ENCODE data around the gene PPL. TPM values are rescaled to one million over a fixed set of nuclear protein-coding genes. Genes with fewer than 3 reads are reported as not detected.
A peak's percentile ranks its signal among the peaks of the same experiment; 100 is the strongest.

The PPL gene
- polyA plus RNA-seq, 3 donors: 0.02 TPM; not detected in 2

GRCh38 chr16:4883501-4883900 lies 53.4 kb downstream of the PPL start:
- no peak for DNase-seq
- no peaks in the 10 kb centered on the region for H3K79me2 ChIP-seq (ENCODE audit: insufficient read depth, low read length)
- no peaks in the 10 kb centered on the region for H3K4me1 Mint-ChIP-seq

GRCh38 chr16:4882633-4883285 lies 54.2 kb downstream of the PPL start:
- H3K4me3 Mint-ChIP-seq: no peak overlapping the region
- H3K36me3 Mint-ChIP-seq: peaks cover 87 to 94% of the 10 kb centered on the region in 2 donors
- H3K27me3 Mint-ChIP-seq (ENCODE audit: low read depth in 3 of 3): peaks cover 0 to 2% (median 0%) of the 10 kb centered on the region in 3 donors
- Histone ChIP-seq H4K20me1 (ENCODE audit: insufficient read depth, low read length) (peaks cover 5% of the 10 kb centered on the region), H3K4me1 (ENCODE audit: control insufficient read depth in 1 of 2, insufficient read depth in 2 of 2, low read length in 2 of 2) (no peaks in the 10 kb centered on the region), H3K79me2 (ENCODE audit: insufficient read depth, low read length) (no peaks in the 10 kb centered on the region), H3K36me3 (replicated peaks in 1 of 2; ENCODE audit: control insufficient read depth in 1 of 2, insufficient read depth in 2 of 2, low read length in 2 of 2) (peaks cover 78 to 100% of the 10 kb centered on the region in 2 donors), H3K4me3 (replicated peaks in 1 of 3; ENCODE audit: low read depth in 2 of 3, low read length in 3 of 3) (no peak overlapping the region), H2AFZ (ENCODE audit: insufficient read depth, low read depth, low read length, poor library complexity, severe bottlenecking) (no peak overlapping the region), H3K4me2 (replicated peaks; ENCODE audit: extremely low read depth, low read length, poor library complexity, severe bottlenecking) (no peak overlapping the region), H3K27me3 (ENCODE audit: control insufficient read depth in 2 of 2, insufficient read depth in 2 of 2, low read length in 2 of 2) (no peaks in the 10 kb centered on the region), H3K9ac (ENCODE audit: insufficient read depth, low read length, poor library complexity, severe bottlenecking) (no peak overlapping the region), H3K27ac (ENCODE audit: low read depth in 1 of 2, low read length in 2 of 2) (peak overlapping the region in 1 of 2 donors; percentile 26), H3K9me3 (replicated peaks in 1 of 2; ENCODE audit: control insufficient read depth in 1 of 2, insufficient read depth in 1 of 2, low read length in 2 of 2) (no peaks in the 10 kb centered on the region)
- peaks cover 0 to 6% (median 0%) of the 10 kb centered on the region in 7 donors for H3K9me3 Mint-ChIP-seq
- intact Hi-C loops (cut with micrococcal nuclease): no loop called here
- 94% methylated on average over 11 of the region's 11 CpGs for WGBS (ENCODE audit: insufficient coverage)
- H3K27ac Mint-ChIP-seq: peak overlapping the region in 1 of 7 donors; percentile 2
- H3K4me1 Mint-ChIP-seq: no peaks in the 10 kb centered on the region
- TF ChIP-seq CTCF (IDR thresholded peaks at IDR 0.05): no peak
- no peak for DNase-seq

More at GRCh38 chr16:4883501-4883900, 53.4 kb downstream of the PPL start:
- intact Hi-C loops (cut with micrococcal nuclease): no loop called here
- Histone ChIP-seq H2AFZ (ENCODE audit: insufficient read depth, low read depth, low read length, poor library complexity, severe bottlenecking) (no peak overlapping the region), H3K27me3 (ENCODE audit: control insufficient read depth in 2 of 2, insufficient read depth in 2 of 2, low read length in 2 of 2) (no peaks in the 10 kb centered on the region), H3K9ac (ENCODE audit: insufficient read depth, low read length, poor library complexity, severe bottlenecking) (no peak overlapping the region), H3K36me3 (replicated peaks in 1 of 2; ENCODE audit: control insufficient read depth in 1 of 2, insufficient read depth in 2 of 2, low read length in 2 of 2) (peaks cover 71 to 94% of the 10 kb centered on the region in 2 donors), H3K4me2 (replicated peaks; ENCODE audit: extremely low read depth, low read length, poor library complexity, severe bottlenecking) (no peak overlapping the region), H3K4me3 (replicated peaks in 1 of 3; ENCODE audit: low read depth in 2 of 3, low read length in 3 of 3) (no peak overlapping the region), H3K9me3 (replicated peaks in 1 of 2; ENCODE audit: control insufficient read depth in 1 of 2, insufficient read depth in 1 of 2, low read length in 2 of 2) (no peaks in the 10 kb centered on the region), H3K27ac (ENCODE audit: low read depth in 1 of 2, low read length in 2 of 2) (no peak overlapping the region), H3K4me1 (ENCODE audit: control insufficient read depth in 1 of 2, insufficient read depth in 2 of 2, low read length in 2 of 2) (no peaks in the 10 kb centered on the region), H4K20me1 (ENCODE audit: insufficient read depth, low read length) (peaks cover 5% of the 10 kb centered on the region)
- peaks cover 0 to 2% (median 0%) of the 10 kb centered on the region in 3 donors for H3K27me3 Mint-ChIP-seq (ENCODE audit: low read depth in 3 of 3)
- no peak overlapping the region for H3K4me3 Mint-ChIP-seq
- WGBS (ENCODE audit: insufficient coverage): over 99% methylated on average over 17 of the region's 25 CpGs
- H3K27ac Mint-ChIP-seq: no peak overlapping the region
- H3K9me3 Mint-ChIP-seq: peaks cover 0 to 6% (median 0%) of the 10 kb centered on the region in 7 donors
- TF ChIP-seq CTCF (IDR thresholded peaks at IDR 0.05): no peak
- peaks cover 82 to 90% of the 10 kb centered on the region in 2 donors for H3K36me3 Mint-ChIP-seq
